Stimulated activated memory B cell treated with anti-CD40 and anti-IgM and Interleukin-4, amounts not matched to agents 10 μg/mL and 1 μg/mL and 100 μg/mL, for 72 hours (primary cell): ENCODE data around the gene UNC93A.
"Not testable (repeated sequence)": the region's sequence is repeated elsewhere in the genome, so short reads cannot be mapped to it uniquely, and the experiment has no call there.

ENCODE experiments used
- ATAC-seq: fragments of 150-1000 bp; cut with Tn5 transposase; 2 replicates; pipeline ENCODE4 v1.10.0; 2021
- H3K27ac Mint-ChIP-seq: one replicate; pipeline ENCODE4 v1.8.0; 2022; ENCODE audit warnings: mild to moderate bottlenecking, mixed read lengths
- H3K27me3 Mint-ChIP-seq: one replicate; pipeline ENCODE4 v1.8.0; 2022; ENCODE audit warnings: mixed read lengths
- H3K36me3 Mint-ChIP-seq: one replicate; pipeline ENCODE4 v1.8.0; 2022; ENCODE audit warnings: mixed read lengths
- H3K4me1 Mint-ChIP-seq: one replicate; pipeline ENCODE4 v1.8.0; 2022; ENCODE audit warnings: mixed read lengths
- H3K4me3 Mint-ChIP-seq: one replicate; pipeline ENCODE4 v1.8.0; 2022; ENCODE audit warnings: mild to moderate bottlenecking, moderate library complexity, mixed read lengths
- H3K9me3 Mint-ChIP-seq: one replicate; pipeline ENCODE4 v1.8.0; 2022; ENCODE audit warnings: mixed read lengths

The UNC93A gene

GRCh38 chr6:167266830-167267555 is 24.1 kb upstream of the UNC93A start:
- Mint-ChIP-seq H3K4me3 (no peak overlapping the region), H3K4me1 (no peaks in the 10 kb centered on the region), H3K9me3 (peaks cover 4% of the 10 kb centered on the region), H3K27ac (no peak overlapping the region), H3K36me3 (no peaks in the 10 kb centered on the region), H3K27me3 (peaks cover 34% of the 10 kb centered on the region)
- ATAC-seq, result no peak

GRCh38 chr6:167267556-167267898 is 23.6 kb upstream of the UNC93A start:
- not testable (repeated sequence) for H3K4me1 Mint-ChIP-seq, H3K27ac Mint-ChIP-seq, ATAC-seq

GRCh38 chr6:167267921-167268401 is 23.2 kb upstream of the UNC93A start:
- ATAC-seq, result no peak
- peaks cover 34% of the 10 kb centered on the region for H3K27me3 Mint-ChIP-seq
- no peak overlapping the region for H3K4me3 Mint-ChIP-seq
- no peak overlapping the region for H3K27ac Mint-ChIP-seq
- no peaks in the 10 kb centered on the region for H3K4me1 Mint-ChIP-seq
- no peaks in the 10 kb centered on the region for H3K36me3 Mint-ChIP-seq
- no peaks in the 10 kb centered on the region for H3K9me3 Mint-ChIP-seq

More at GRCh38 chr6:167267556-167267898, 23.6 kb upstream of the UNC93A start:
- peaks cover 34% of the 10 kb centered on the region for H3K27me3 Mint-ChIP-seq
- H3K4me3 Mint-ChIP-seq, H3K9me3 Mint-ChIP-seq, H3K36me3 Mint-ChIP-seq: not testable (repeated sequence)

GRCh38 chr6:167268683-167269280 is 22.3 kb upstream of the UNC93A start:
- H3K36me3 Mint-ChIP-seq, result no peaks in the 10 kb centered on the region
- H3K4me3 Mint-ChIP-seq, result no peak overlapping the region
- H3K27me3 Mint-ChIP-seq, result peaks cover 34% of the 10 kb centered on the region
- H3K9me3 Mint-ChIP-seq, result no peaks in the 10 kb centered on the region
- no peaks in the 10 kb centered on the region for H3K4me1 Mint-ChIP-seq
- H3K27ac Mint-ChIP-seq, result no peak overlapping the region
- ATAC-seq, result no peak

GRCh38 chr6:167270499-167271311 is 20.4 kb upstream of the UNC93A start:
- ATAC-seq, result no peak
- H3K27me3 Mint-ChIP-seq, result peaks cover 37% of the 10 kb centered on the region
- H3K9me3 Mint-ChIP-seq, result no peaks in the 10 kb centered on the region
- no peak overlapping the region for H3K4me3 Mint-ChIP-seq
- H3K4me1 Mint-ChIP-seq, result no peaks in the 10 kb centered on the region
- no peak overlapping the region for H3K27ac Mint-ChIP-seq
- H3K36me3 Mint-ChIP-seq, result no peaks in the 10 kb centered on the region

- no peak overlapping the region for H3K4me3 Mint-ChIP-seq
- no peaks in the 10 kb centered on the region for H3K4me1 Mint-ChIP-seq
- no peak for ATAC-seq
- H3K27me3 Mint-ChIP-seq, result peaks cover 47% of the 10 kb centered on the region
- H3K9me3 Mint-ChIP-seq, result no peaks in the 10 kb centered on the region
- H3K27ac Mint-ChIP-seq, result no peak overlapping the region
- no peaks in the 10 kb centered on the region for H3K36me3 Mint-ChIP-seq
Measured at GRCh38 chr6:167272151-167272550, 19.0 kb upstream of the UNC93A start.

- Mint-ChIP-seq H3K9me3 (no peaks in the 10 kb centered on the region), H3K4me1 (no peaks in the 10 kb centered on the region), H3K36me3 (no peaks in the 10 kb centered on the region), H3K27ac (no peak overlapping the region), H3K27me3 (peaks cover 50% of the 10 kb centered on the region), H3K4me3 (no peak overlapping the region)
- no peak for ATAC-seq
Measured at GRCh38 chr6:167272696-167273379, 18.3 kb upstream of the UNC93A start.

GRCh38 chr6:167274270-167274669 is 16.8 kb upstream of the UNC93A start:
- Mint-ChIP-seq H3K27ac (no peak overlapping the region), H3K36me3 (no peaks in the 10 kb centered on the region), H3K4me3 (no peak overlapping the region), H3K9me3 (no peaks in the 10 kb centered on the region), H3K27me3 (peaks cover 48% of the 10 kb centered on the region), H3K4me1 (no peaks in the 10 kb centered on the region)
- ATAC-seq, result no peak

GRCh38 chr6:167275001-167275400 is 16.1 kb upstream of the UNC93A start:
- Mint-ChIP-seq H3K4me3 (no peak overlapping the region), H3K27ac (no peak overlapping the region), H3K36me3 (no peaks in the 10 kb centered on the region), H3K9me3 (no peaks in the 10 kb centered on the region), H3K27me3 (peaks cover 47% of the 10 kb centered on the region), H3K4me1 (no peaks in the 10 kb centered on the region)
- no peak for ATAC-seq

- Mint-ChIP-seq H3K4me3 (no peak overlapping the region), H3K27ac (no peak overlapping the region), H3K27me3 (peaks cover 42% of the 10 kb centered on the region), H3K4me1 (no peaks in the 10 kb centered on the region), H3K9me3 (no peaks in the 10 kb centered on the region), H3K36me3 (no peaks in the 10 kb centered on the region)
- peak; percentile 5 for ATAC-seq
Measured at GRCh38 chr6:167275436-167275835, 15.7 kb upstream of the UNC93A start.

GRCh38 chr6:167276772-167277533 is 14.2 kb upstream of the UNC93A start:
- ATAC-seq, result no peak
- Mint-ChIP-seq H3K27ac (no peak overlapping the region), H3K4me3 (no peak overlapping the region), H3K9me3 (no peaks in the 10 kb centered on the region), H3K36me3 (no peaks in the 10 kb centered on the region), H3K27me3 (peaks cover 35% of the 10 kb centered on the region), H3K4me1 (no peaks in the 10 kb centered on the region)

- H3K9me3 Mint-ChIP-seq, H3K36me3 Mint-ChIP-seq, H3K4me3 Mint-ChIP-seq, ATAC-seq, H3K4me1 Mint-ChIP-seq, H3K27ac Mint-ChIP-seq: not testable (repeated sequence)
- peaks cover 44% of the 10 kb centered on the region for H3K27me3 Mint-ChIP-seq
Measured at GRCh38 chr6:167278173-167278940, 12.8 kb upstream of the UNC93A start.

GRCh38 chr6:167279766-167280446 is 11.2 kb upstream of the UNC93A start:
- no peaks in the 10 kb centered on the region for H3K4me1 Mint-ChIP-seq
- H3K27me3 Mint-ChIP-seq, result peaks cover 44% of the 10 kb centered on the region
- ATAC-seq, result no peak
- no peak overlapping the region for H3K4me3 Mint-ChIP-seq
- no peaks in the 10 kb centered on the region for H3K36me3 Mint-ChIP-seq
- H3K9me3 Mint-ChIP-seq, result no peaks in the 10 kb centered on the region
- no peak overlapping the region for H3K27ac Mint-ChIP-seq

- ATAC-seq, H3K36me3 Mint-ChIP-seq, H3K4me3 Mint-ChIP-seq, H3K4me1 Mint-ChIP-seq, H3K27ac Mint-ChIP-seq, H3K9me3 Mint-ChIP-seq: not testable (repeated sequence)
- H3K27me3 Mint-ChIP-seq, result peaks cover 42% of the 10 kb centered on the region
Measured at GRCh38 chr6:167280466-167280865, 10.6 kb upstream of the UNC93A start.
